Fibroblast of lung (primary cell): Measurements from ENCODE around the gene SDHA. TPM values are rescaled to one million over a fixed set of nuclear protein-coding genes. Genes with fewer than 3 reads are reported as not detected.
"Not testable (repeated sequence)": the region's sequence is repeated elsewhere in the genome, so short reads cannot be mapped to it uniquely, and the experiment has no call there.

Experiments
- DNase-seq, 2 donors: peaks; one replicate each; pipeline versions ENCODE4 v3.0.0 to v3.0.0-alpha.2; 2010; ENCODE audit warnings: low read depth in 2 of 2
- H2AFZ ChIP-seq: 2 replicates; pipeline ENCODE4 v1.5.1; 2012; ENCODE audit warnings: low read length, control low read depth, inconsistent platforms
- H3K27ac ChIP-seq: 2 replicates; pipeline ENCODE4 v1.5.1; 2011; ENCODE audit warnings: low read length, control low read depth; ENCODE audit not compliant: insufficient read depth
- H3K27me3 ChIP-seq: 2 replicates; pipeline ENCODE4 v1.5.1; 2011; ENCODE audit warnings: mild to moderate bottlenecking, low read length; ENCODE audit not compliant: control insufficient read depth, insufficient read depth
- H3K36me3 ChIP-seq: 2 replicates; pipeline ENCODE4 v1.5.1; 2011; ENCODE audit warnings: low read length; ENCODE audit not compliant: control insufficient read depth, insufficient read depth
- H3K4me1 ChIP-seq: 2 replicates; pipeline ENCODE4 v1.5.1; 2011; ENCODE audit warnings: low read length; ENCODE audit not compliant: control insufficient read depth, insufficient read depth; ENCODE audit errors: extremely low read depth
- H3K4me2 ChIP-seq: 2 replicates; pipeline ENCODE4 v1.5.1; 2011; ENCODE audit warnings: low read length, control low read depth; ENCODE audit not compliant: insufficient read depth; ENCODE audit errors: extremely low read depth
- H3K4me3 ChIP-seq, 4 experiments: fragments of 200-600 bp in 1 of 4; sonication (generic) in 1 of 4; replicated peaks in 1 of 4; 2 replicates each; pipeline ENCODE4 v1.5.1; 2011 to 2016; ENCODE audit warnings: low read length in 4 of 4, low read depth in 3 of 4, mild to moderate bottlenecking in 3 of 4, control low read depth in 2 of 4, inconsistent platforms in 1 of 4, mixed read lengths in 1 of 4; ENCODE audit not compliant: insufficient read depth in 1 of 4; ENCODE audit errors: control extremely low read depth in 1 of 4
- H3K79me2 ChIP-seq: 2 replicates; pipeline ENCODE4 v1.5.1; 2012; ENCODE audit warnings: mild to moderate bottlenecking, low read length, inconsistent platforms; ENCODE audit not compliant: control insufficient read depth, insufficient read depth
- H3K9ac ChIP-seq: 2 replicates; pipeline ENCODE4 v1.5.1; 2011; ENCODE audit warnings: mild to moderate bottlenecking, low read length, control low read depth; ENCODE audit not compliant: insufficient read depth
- H3K9me3 ChIP-seq: 2 replicates; pipeline ENCODE4 v1.5.1; 2012; ENCODE audit warnings: low read depth, low read length; ENCODE audit not compliant: control insufficient read depth, insufficient read depth
- H4K20me1 ChIP-seq: 2 replicates; pipeline ENCODE4 v1.5.1; 2011; ENCODE audit warnings: low read length; ENCODE audit not compliant: control insufficient read depth, insufficient read depth; ENCODE audit errors: extremely low read depth
- polyA plus RNA-seq, 2 donors: library from polyadenylated mRNA; depleted of rRNA in 1 of 2; stranded (reverse) in 1 of 2; unstranded in 1 of 2; fragments of >200 nt; gene quantifications; 2 replicates each; pipeline ENCODE4 v1.2.1, GENCODE V29; 2011 to 2012; ENCODE audit warnings: missing spikeins in 1 of 2
- total RNA-seq: library from RNA; depleted of rRNA; stranded (reverse); fragments of >200 nt; gene quantifications from 2 replicates; pipeline ENCODE4 v1.2.1, GENCODE V29; 2014

The SDHA gene
- total and polyA plus RNA-seq, 2 donors (not counting 1 experiment from before 2014, with no cell fraction given): 89.6 to 150 TPM

DNA sequence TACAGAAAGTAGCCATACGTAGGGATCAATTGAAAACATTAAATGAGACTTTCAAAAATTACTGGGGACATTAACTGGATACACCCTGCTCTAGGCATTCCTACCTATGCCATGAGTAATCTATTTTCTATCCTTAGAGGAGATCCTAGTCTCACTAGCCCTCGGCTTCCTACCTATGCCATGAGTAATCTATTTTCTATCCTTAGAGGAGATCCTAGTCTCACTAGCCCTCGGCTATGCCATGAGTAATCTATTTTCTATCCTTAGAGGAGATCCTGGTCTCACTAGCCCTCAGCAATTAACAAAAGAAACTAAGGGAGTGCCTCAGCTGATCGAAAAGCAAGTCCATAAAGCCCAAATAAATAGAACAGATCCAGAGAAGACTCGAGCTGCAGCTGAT is 27.6 kb downstream of the SDHA start:
- not testable (repeated sequence) for H3K9ac ChIP-seq, DNase-seq, H3K79me2 ChIP-seq, H3K27me3 ChIP-seq, H3K9me3 ChIP-seq, H3K4me3 ChIP-seq, H3K4me2 ChIP-seq, H3K4me1 ChIP-seq, H4K20me1 ChIP-seq, H3K27ac ChIP-seq, H2AFZ ChIP-seq
- peaks cover 11% of the 10 kb centered on the region for H3K36me3 ChIP-seq

- H3K9me3 ChIP-seq, H3K4me1 ChIP-seq, H3K36me3 ChIP-seq, DNase-seq, H3K4me3 ChIP-seq, H3K9ac ChIP-seq, H3K27me3 ChIP-seq, H2AFZ ChIP-seq, H4K20me1 ChIP-seq, H3K4me2 ChIP-seq, H3K79me2 ChIP-seq, H3K27ac ChIP-seq: not testable (repeated sequence)
These were observed 32.3 kb downstream of the SDHA start for GRCh38 chr5:250396-250795.

GRCh38 chr5:251016-251415 is 32.9 kb downstream of the SDHA start:
- not testable (repeated sequence) for H3K4me1 ChIP-seq, H3K4me3 ChIP-seq, H2AFZ ChIP-seq, H3K79me2 ChIP-seq, H4K20me1 ChIP-seq, H3K4me2 ChIP-seq, H3K36me3 ChIP-seq, H3K27ac ChIP-seq, H3K9ac ChIP-seq, H3K27me3 ChIP-seq, H3K9me3 ChIP-seq, DNase-seq

DNA sequence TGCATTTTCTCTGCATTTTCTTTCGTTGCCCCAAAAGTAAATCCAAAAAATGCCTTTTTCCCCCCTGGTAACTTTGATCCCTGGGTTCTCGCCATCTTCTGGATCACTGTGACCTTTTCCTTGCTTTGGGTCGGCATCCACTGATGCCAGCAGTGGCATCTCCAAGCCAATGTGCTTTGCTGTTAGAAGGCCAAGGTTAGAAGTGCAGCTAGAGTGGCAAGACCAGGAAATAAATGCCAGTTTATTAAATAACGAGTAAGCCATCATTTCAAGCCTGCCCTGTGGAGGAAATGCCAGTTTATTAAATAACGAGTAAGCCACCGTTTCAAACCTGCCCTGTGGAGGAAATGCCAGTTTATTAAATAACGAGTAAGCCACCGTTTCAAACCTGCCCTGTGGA is 33.4 kb downstream of the SDHA start:
- H3K4me2 ChIP-seq, H4K20me1 ChIP-seq, H2AFZ ChIP-seq, H3K9me3 ChIP-seq, DNase-seq, H3K36me3 ChIP-seq, H3K79me2 ChIP-seq, H3K4me3 ChIP-seq, H3K27me3 ChIP-seq, H3K4me1 ChIP-seq, H3K9ac ChIP-seq, H3K27ac ChIP-seq: not testable (repeated sequence)

DNA sequence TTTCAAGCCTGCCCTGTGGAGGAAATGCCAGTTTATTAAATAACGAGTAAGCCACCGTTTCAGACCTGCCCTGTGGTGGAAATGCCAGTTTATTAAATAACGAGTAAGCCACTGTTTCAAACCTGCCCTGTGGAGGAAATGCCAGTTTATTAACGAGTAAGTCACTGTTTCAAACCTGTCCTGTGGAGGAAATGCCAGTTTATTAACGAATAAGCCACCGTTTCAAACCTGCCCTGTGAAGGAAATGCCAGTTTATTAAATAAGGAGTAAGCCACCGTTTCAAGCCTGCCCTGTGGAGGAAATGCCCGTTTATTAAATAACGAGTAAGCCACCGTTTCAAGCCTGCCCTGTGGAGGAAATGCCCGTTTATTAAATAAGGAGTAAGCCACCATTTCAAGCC is 33.9 kb downstream of the SDHA start:
- not testable (repeated sequence) for DNase-seq, H4K20me1 ChIP-seq, H3K9ac ChIP-seq, H3K4me2 ChIP-seq, H3K9me3 ChIP-seq, H3K4me1 ChIP-seq, H3K27me3 ChIP-seq, H3K36me3 ChIP-seq, H2AFZ ChIP-seq, H3K79me2 ChIP-seq, H3K27ac ChIP-seq, H3K4me3 ChIP-seq
